GM23338 (cell line): Measurements from ENCODE around the gene ALDH18A1. TPM values are rescaled to one million over a fixed set of nuclear protein-coding genes. Genes with fewer than 3 reads are reported as not detected.

Experiments used
- ATAC-seq: fragments of 200-7000 bp; cut with Tn5 transposase; 3 replicates; pipeline ENCODE4 v1.9.1; 2020
- DNase-seq: peaks from one replicate; pipeline ENCODE4 v3.0.0-alpha.2; 2015; ENCODE audit warnings: low spot score
- H2AFZ ChIP-seq: fragments of 200-600 bp; sonication (generic); 2 replicates; pipeline ENCODE4 v1.8.0; 2016; ENCODE audit warnings: antibody characterized with exemption, mild to moderate bottlenecking, moderate library complexity
- H3F3A ChIP-seq: fragments of 200-600 bp; sonication (generic); replicated peaks from 2 replicates; pipeline ENCODE4 v1.8.0; 2017; ENCODE audit warnings: antibody characterized with exemption, mixed run types, low read depth
- H3K27ac ChIP-seq: fragments of 200-600 bp; sonication (generic); 2 replicates; pipeline ENCODE4 v1.6.1; 2016; ENCODE audit warnings: low read depth
- H3K27me3 ChIP-seq: fragments of 200-600 bp; sonication (generic); 2 replicates; pipeline ENCODE4 v1.8.0; 2016; ENCODE audit warnings: mild to moderate bottlenecking, mixed run types, moderate library complexity; ENCODE audit not compliant: insufficient read depth
- H3K36me3 ChIP-seq: fragments of 200-600 bp; sonication (generic); 2 replicates; pipeline ENCODE4 v1.8.0; 2016; ENCODE audit warnings: mild to moderate bottlenecking; ENCODE audit not compliant: insufficient read depth
- H3K4me1 ChIP-seq: fragments of 200-600 bp; sonication (generic); 2 replicates; pipeline ENCODE4 v1.8.0; 2016; ENCODE audit warnings: mild to moderate bottlenecking, moderate library complexity; ENCODE audit not compliant: insufficient read depth
- H3K4me2 ChIP-seq: fragments of 200-600 bp; sonication (generic); 2 replicates; pipeline ENCODE4 v1.7.1; 2017; ENCODE audit warnings: mixed run types
- H3K4me3 ChIP-seq: fragments of 200-600 bp; sonication (generic); 2 replicates; pipeline ENCODE4 v1.6.1; 2016; ENCODE audit warnings: mixed run types
- H3K79me2 ChIP-seq: fragments of 200-600 bp; sonication (generic); replicated peaks from 2 replicates; pipeline ENCODE4 v1.8.0; 2017; ENCODE audit warnings: mild to moderate bottlenecking; ENCODE audit not compliant: insufficient read depth
- H3K9me2 ChIP-seq: fragments of 200-600 bp; sonication (generic); 2 replicates; pipeline ENCODE4 v1.8.0; 2017; ENCODE audit not compliant: insufficient read depth
- H4K20me1 ChIP-seq: fragments of 200-600 bp; sonication (generic); replicated peaks from 2 replicates; pipeline ENCODE4 v1.8.0; 2017; ENCODE audit warnings: mild to moderate bottlenecking; ENCODE audit not compliant: insufficient read depth
- H3K27ac Mint-ChIP-seq: 2 replicates; pipeline ENCODE4 v1.8.0; 2020; ENCODE audit warnings: inconsistent platforms, mild to moderate bottlenecking, moderate library complexity, mixed read lengths
- H3K27me3 Mint-ChIP-seq: 3 replicates; pipeline ENCODE4 v1.8.0; 2022; ENCODE audit warnings: low read depth, mild to moderate bottlenecking, moderate library complexity, mixed read lengths, inconsistent platforms; ENCODE audit not compliant: insufficient read depth, poor library complexity
- H3K36me3 Mint-ChIP-seq: 3 replicates; pipeline ENCODE4 v1.8.0; 2021; ENCODE audit warnings: low read depth, mild to moderate bottlenecking, inconsistent platforms, moderate library complexity, mixed read lengths
- H3K4me1 Mint-ChIP-seq: 3 replicates; pipeline ENCODE4 v1.8.0; 2020; ENCODE audit warnings: mild to moderate bottlenecking, inconsistent platforms, mixed read lengths
- H3K4me3 Mint-ChIP-seq: 3 replicates; pipeline ENCODE4 v1.8.0; 2021; ENCODE audit warnings: moderate library complexity, mild to moderate bottlenecking, inconsistent platforms, mixed read lengths
- H3K9me3 Mint-ChIP-seq: 3 replicates; pipeline ENCODE4 v1.8.0; 2020; ENCODE audit warnings: moderate library complexity, mild to moderate bottlenecking, inconsistent platforms, mixed read lengths
- CREB1 ChIP-seq: fragments of 250-450 bp; sonication (Bioruptor Pico); IDR thresholded peaks from 2 replicates; pipeline ENCODE4 v1.5.0; 2020; ENCODE audit warnings: low read depth, mild to moderate bottlenecking, moderate library complexity
- CTCF ChIP-seq, 2 experiments: fragments of 200-600 bp in 1 of 2; sonication (generic) in 1 of 2; conservative IDR thresholded peaks; 2 replicates each; pipeline versions ENCODE4 v1.5.1 to v1.6.1; 2016 to 2017; ENCODE audit warnings: antibody characterized with exemption in 2 of 2, low read depth in 2 of 2, mild to moderate bottlenecking in 2 of 2, moderate library complexity in 1 of 2
- EZH2 ChIP-seq: fragments of 200-600 bp; sonication (generic); IDR thresholded peaks from one replicate; pipeline ENCODE4 v1.8.0; 2017; ENCODE audit warnings: antibody characterized with exemption, mild to moderate bottlenecking, low read depth; ENCODE audit not compliant: unreplicated experiment
- EZH2phosphoT487 ChIP-seq: fragments of 200-600 bp; sonication (generic); IDR thresholded peaks from one replicate; pipeline ENCODE4 v1.8.1; 2018; ENCODE audit warnings: antibody characterized with exemption; ENCODE audit not compliant: unreplicated experiment
- JUNB ChIP-seq: IDR thresholded peaks from one replicate; pipeline ENCODE4 v1.6.1; 2016; ENCODE audit warnings: antibody characterized with exemption; ENCODE audit not compliant: unreplicated experiment
- NANOG ChIP-seq: IDR thresholded peaks from 2 replicates; pipeline ENCODE4 v1.6.1; 2016; ENCODE audit warnings: antibody characterized with exemption, borderline replicate concordance
- POLR2AphosphoS5 ChIP-seq: IDR thresholded peaks from 2 replicates; pipeline ENCODE4 v1.6.1; 2016; ENCODE audit warnings: antibody characterized with exemption, low read depth
- STAT1 ChIP-seq: IDR thresholded peaks from one replicate; pipeline ENCODE4 v1.6.1; 2016; ENCODE audit warnings: antibody characterized with exemption; ENCODE audit not compliant: unreplicated experiment
- ZNF114 ChIP-seq: fragments of 250-450 bp; sonication (Bioruptor Pico); IDR thresholded peaks from 2 replicates; pipeline ENCODE4 v1.5.0; 2020; ENCODE audit warnings: mild to moderate bottlenecking, moderate library complexity
- ZNF331 ChIP-seq: fragments of 250-450 bp; sonication (Bioruptor Pico); IDR thresholded peaks from 2 replicates; pipeline ENCODE4 v1.5.0; 2020; ENCODE audit warnings: low read depth, mild to moderate bottlenecking, moderate library complexity
- ZNF462 ChIP-seq: fragments of 250-450 bp; sonication (Bioruptor Pico); IDR thresholded peaks from 2 replicates; pipeline ENCODE4 v1.5.0; 2020; ENCODE audit warnings: mild to moderate bottlenecking, moderate library complexity
- polyA plus RNA-seq: library from polyadenylated mRNA; unstranded; fragments of >200 nt; fragmentation: Nextera tagmentation; extraction: Ambion mirVana; gene quantifications from 2 replicates; pipeline ENCODE4 v1.2.1, GENCODE V29; 2016
- total RNA-seq: library from RNA; depleted of rRNA; stranded (reverse); fragments of >200 nt; shearing (Covaris generic); gene quantifications from 2 replicates; pipeline ENCODE4 v1.2.3, GENCODE V29; 2014

The ALDH18A1 gene
- total and polyA plus RNA-seq, 2 experiments from 2014 or later: 35.1 to 117 TPM

- Mint-ChIP-seq H3K4me3 (no peak overlapping the region), H3K27me3 (no peaks in the 10 kb centered on the region), H3K9me3 (no peaks in the 10 kb centered on the region; the same call in 2 of the 3 replicates), H3K36me3 (peaks cover 72% of the 10 kb centered on the region), H3K4me1 (no peaks in the 10 kb centered on the region), H3K27ac (no peak overlapping the region)
- DNase-seq: no peak
- Histone ChIP-seq H3K36me3 (peaks cover 68% of the 10 kb centered on the region), H4K20me1 (0 out of 2 replicates have a peak, but pooled peaks cover 3% of the 10 kb centered on the region), H3K4me3 (no peak overlapping the region), H3K27me3 (no peaks in the 10 kb centered on the region), H3K27ac (no peak overlapping the region), H3K79me2 (no peaks in the 10 kb centered on the region), H3K9me2 (no peaks in the 10 kb centered on the region), H2AFZ (no peak overlapping the region), H3K4me1 (no peaks in the 10 kb centered on the region), H3K4me2 (no peak overlapping the region), H3F3A (no peaks in the 10 kb centered on the region)
- TF ChIP-seq ZNF114 (CRISPR knock-in tag) (no peak), ZNF331 (CRISPR knock-in tag) (no peak), CTCF (conservative IDR thresholded peaks at IDR 0.05; ENCODE audit: low read depth in 2 of 2) (no peak), JUNB (no peak), POLR2AphosphoS5 (no peak), STAT1 (no peak), EZH2phosphoT487 (no peak), ZNF462 (CRISPR knock-in tag) (no peak), NANOG (no peak), CREB1 (CRISPR knock-in tag) (no peak), EZH2 (no peak)
- no peak for ATAC-seq
These were observed 18.6 kb downstream of the ALDH18A1 start for GRCh38 chr10:95637911-95638310.
